ENCODE data around the gene METTL26.

GRCh38 chr16:645852-646678 lies 10.0 kb upstream of the METTL26 start:
- TF ChIP-seq GATA3 (IDR thresholded peaks at IDR 0.05; ENCODE audit: low read depth, low read length), result no peak
- TF ChIP-seq GATA2 (IDR thresholded peaks at IDR 0.05; ENCODE audit: low read depth, low read length), result no peak
